ENCODE data around the gene SVIL. TPM values are rescaled to one million over a fixed set of nuclear protein-coding genes. Genes with fewer than 3 reads are reported as not detected.
"Not testable (repeated sequence)": the region's sequence is repeated elsewhere in the genome, so short reads cannot be mapped to it uniquely, and the experiment has no call there.

SVIL gene
- total and polyA plus RNA-seq, 11 donors, result 95.2 to 589 (median 355) TPM

GRCh38 chr10:29595146-29595545, 39.6 kb downstream of the SVIL start:
- ATAC-seq, result no peak
- H3K36me3 ChIP-seq, result peaks cover 0 to 11% (median 0%) of the 10 kb centered on the region in 9 donors
- no peak for TF ChIP-seq CTCF (IDR thresholded peaks at IDR 0.05)
- no peak for TF ChIP-seq POLR2A (IDR thresholded peaks at IDR 0.05)
- whole genome bisulfite sequencing, 4 donors, result 81 to 84% (median 82%) methylated on average over 8 of the region's 8 CpGs
- no peak for DNase-seq
- H3K27ac ChIP-seq, result peak overlapping the region in 6 of 12 donors; percentile 6 to 91 (median 27)
- no peak overlapping the region for H3K4me3 ChIP-seq
- H3K27me3 ChIP-seq, result no peaks in the 10 kb centered on the region
- intact Hi-C loops (cut with DNase I), result loop anchor here in 5 of 10 donors (5.0 to 10.0 kb wide), 4 partner anchors 37 to 410 kb away; partner anchors contain the start of gene SVIL (in 1 of the 5)
- peaks cover 0 to 92% (median 35%) of the 10 kb centered on the region in 12 donors for H3K4me1 ChIP-seq
- no peaks in the 10 kb centered on the region for H3K9me3 ChIP-seq

GRCh38 chr10:29591651-29591968, 43.2 kb downstream of the SVIL start:
- ATAC-seq (peak in 1 of 4 donors; percentile 1), DNase-seq (no peak)
- H3K27me3 ChIP-seq, result no peaks in the 10 kb centered on the region
- H3K4me1 ChIP-seq, result peaks cover 0 to 90% (median 42%) of the 10 kb centered on the region in 12 donors
- intact Hi-C loops (cut with DNase I), result loop anchor here in 5 of 10 donors (5.0 to 10.0 kb wide), 5 partner anchors 41 to 413 kb away; partner anchors contain the start of gene SVIL (in 3 of the 5)
- peaks cover 0 to 11% (median 0%) of the 10 kb centered on the region in 9 donors for H3K36me3 ChIP-seq
- H3K9me3 ChIP-seq, result no peaks in the 10 kb centered on the region
- no peak overlapping the region for H3K4me3 ChIP-seq
- no peak for TF ChIP-seq POLR2A (IDR thresholded peaks at IDR 0.05)
- 39 to 74% (median 55%) methylated on average over 4 of the region's 4 CpGs for WGBS, 4 donors
- peak overlapping the region in 9 of 12 donors; percentile 26 to 89 (median 83) for H3K27ac ChIP-seq

- Histone ChIP-seq H3K27me3 (no peaks in the 10 kb centered on the region), H3K36me3 (peaks cover 0 to 11% (median 0%) of the 10 kb centered on the region in 9 donors), H3K4me3 (no peak overlapping the region), H3K4me1 (peaks cover 0 to 92% (median 43%) of the 10 kb centered on the region in 12 donors), H3K27ac (peak overlapping the region in 8 of 12 donors; percentile 34 to 89 (median 83)), H3K9me3 (no peaks in the 10 kb centered on the region)
- intact Hi-C loops (cut with DNase I), result loop anchor here in 5 of 10 donors (5.0 to 10.0 kb wide), 5 partner anchors 41 to 414 kb away; partner anchors contain the start of gene SVIL (in 3 of the 5)
- TF ChIP-seq CTCF (IDR thresholded peaks at IDR 0.05) (peak in 3 of 12 donors; percentile 11 to 36 (median 16)), POLR2A (IDR thresholded peaks at IDR 0.05) (no peak)
- no peak for ATAC-seq
- 60 to 71% (median 63%) methylated on average over 2 of the region's 2 CpGs for whole genome bisulfite sequencing, 4 donors
- no peak for DNase-seq
Observed at GRCh38 chr10:29590915-29591650, 43.7 kb downstream of the SVIL start.

GRCh38 chr10:29588629-29589421, 45.9 kb downstream of the SVIL start:
- Histone ChIP-seq H3K27me3 (no peaks in the 10 kb centered on the region), H3K36me3 (peaks cover 0 to 2% (median 0%) of the 10 kb centered on the region in 9 donors), H3K4me1 (peaks cover 0 to 91% (median 47%) of the 10 kb centered on the region in 12 donors), H3K4me3 (peak overlapping the region in 1 of 12 donors; percentile 3), H3K27ac (peak overlapping the region; percentile 23 to 89 (median 78)), H3K9me3 (no peaks in the 10 kb centered on the region)
- intact Hi-C loops (cut with DNase I), result loop anchor here in 1 of 10 donors (10.0 kb wide), 1 partner anchor 64 kb away; no protein-coding TSS in a partner anchor
- DNase-seq (no peak), ATAC-seq (no peak)
- TF ChIP-seq CTCF (IDR thresholded peaks at IDR 0.05), result no peak
- no peak for TF ChIP-seq POLR2A (IDR thresholded peaks at IDR 0.05)
- 36 to 55% (median 51%) methylated on average over 14 of the region's 14 CpGs for WGBS, 4 donors

- H3K27ac ChIP-seq, result peak overlapping the region; percentile 37 to 89 (median 83)
- not testable (repeated sequence) for H3K27me3 ChIP-seq, H3K9me3 ChIP-seq, ATAC-seq, H3K4me3 ChIP-seq, DNase-seq, H3K36me3 ChIP-seq
- intact Hi-C loops (cut with DNase I), result loop anchor here in 1 of 10 donors (10.0 kb wide), 1 partner anchor 63 kb away; no protein-coding TSS in a partner anchor
- 26 to 39% (median 35%) methylated on average over 12 to 16 of the region's 19 CpGs for WGBS, 4 donors
- peaks cover 0 to 91% (median 47%) of the 10 kb centered on the region in 12 donors for H3K4me1 ChIP-seq
Observed at GRCh38 chr10:29587750-29588628, 46.8 kb downstream of the SVIL start.

All from heart left ventricle (tissue), 16 donors.